Measurements from ENCODE around the gene KCNS3.

DNA sequence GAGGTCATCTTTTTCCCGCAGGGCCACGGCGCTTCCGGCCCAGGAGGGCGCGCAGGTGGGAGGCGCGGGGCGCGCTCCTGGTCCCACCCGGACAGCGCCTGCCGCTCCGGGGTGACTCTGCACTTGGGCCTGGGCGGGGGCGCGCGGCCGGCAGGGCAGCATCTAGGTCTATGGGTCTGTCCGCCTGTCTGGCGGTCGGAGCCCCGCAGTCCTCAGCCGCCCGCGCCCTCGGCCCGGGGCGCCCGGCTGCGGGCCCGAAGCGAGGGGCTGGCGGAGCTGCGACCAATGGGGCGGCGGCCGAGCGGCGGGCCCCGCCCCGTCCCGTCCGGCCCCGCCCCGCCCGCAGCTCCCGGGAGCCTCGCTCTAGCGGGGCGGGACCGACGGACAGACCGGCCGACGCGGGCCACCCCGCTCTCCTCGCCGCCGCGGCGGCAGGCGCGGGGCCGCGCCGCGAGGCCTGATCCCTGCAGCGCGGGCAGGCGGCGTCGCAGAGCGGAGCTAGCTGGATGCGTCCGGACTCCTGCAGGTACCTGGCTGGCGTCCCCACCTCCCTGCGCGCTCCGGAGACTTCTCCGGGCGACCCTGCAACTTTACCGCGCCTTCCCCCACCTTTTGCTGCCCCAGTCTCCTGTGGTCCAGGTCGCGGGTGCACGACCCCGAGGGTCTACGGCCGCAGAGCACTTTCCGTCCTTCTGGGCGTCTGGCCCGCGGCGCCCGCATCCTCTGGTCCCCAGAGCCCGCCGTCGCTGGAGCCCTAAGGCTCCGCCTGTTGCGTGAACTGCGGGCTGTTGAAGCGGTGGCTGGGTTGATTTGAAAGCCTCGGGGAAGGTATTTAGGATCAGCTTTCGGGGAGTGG is at the start of gene KCNS3:
- no peak for TF ChIP-seq CTCF (IDR thresholded peaks at IDR 0.05)
- no peak for TF ChIP-seq EP300 (IDR thresholded peaks at IDR 0.05)

All from ovary (tissue), 3 donors.